NCI-H1092 treated with DMSO at 0.1 percent for 48 hours (cell line): ENCODE data around the gene GET4.

ENCODE experiments used
- DNase-seq: peaks from one replicate; lab custom pipeline; 2025; lab: John Stamatoyannopoulos, UW

Gene GET4

GRCh38 chr7:876077-876971 lies at the start of gene GET4:
Gene GET4, plus strand, starts transcription at chr7:876554. Its CDS starts 92 bp downstream, at chr7:876646.
- DNase-seq, result peak; percentile 94

- no peak for DNase-seq
These were observed 47.4 kb upstream of the GET4 start for GRCh38 chr7:828793-829561.

- no peak for DNase-seq
These were observed 46.3 kb upstream of the GET4 start for GRCh38 chr7:830069-830468.

- no peak for DNase-seq
These were observed 44.7 kb upstream of the GET4 start for GRCh38 chr7:831596-832166.

GRCh38 chr7:832167-832967 lies 44.0 kb upstream of the GET4 start, which contains the start of gene SUN1:
Gene SUN1, plus strand, starts transcription at chr7:832476. Its CDS starts 49 bp downstream, at chr7:832525.
- no peak for DNase-seq

- no peak for DNase-seq
These were observed 43.4 kb upstream of the GET4 start for GRCh38 chr7:832968-833424.

GRCh38 chr7:833601-834258 lies 42.6 kb upstream of the GET4 start:
- DNase-seq, result no peak

- no peak for DNase-seq
These were observed 42.1 kb upstream of the GET4 start for GRCh38 chr7:834277-834676.

- no peak for DNase-seq
These were observed 41.3 kb upstream of the GET4 start for GRCh38 chr7:835021-835420.

GRCh38 chr7:835485-836401 lies 40.6 kb upstream of the GET4 start:
- no peak for DNase-seq

GRCh38 chr7:836429-836828 lies 39.9 kb upstream of the GET4 start:
- no peak for DNase-seq

GRCh38 chr7:837001-837400 lies 39.4 kb upstream of the GET4 start:
- no peak for DNase-seq

GRCh38 chr7:840001-840600 lies 36.3 kb upstream of the GET4 start:
- DNase-seq, result no peak

- DNase-seq, result no peak
These were observed 34.4 kb upstream of the GET4 start for GRCh38 chr7:841943-842342.

- no peak for DNase-seq
These were observed 33.8 kb upstream of the GET4 start for GRCh38 chr7:842431-843031.

- no peak for DNase-seq
These were observed 33.1 kb upstream of the GET4 start for GRCh38 chr7:843230-843629.

- no peak for DNase-seq
These were observed 32.3 kb upstream of the GET4 start for GRCh38 chr7:844043-844442.

- no peak for DNase-seq
These were observed 31.8 kb upstream of the GET4 start for GRCh38 chr7:844514-844913.

GRCh38 chr7:845091-845490 lies 31.3 kb upstream of the GET4 start:
- DNase-seq, result no peak
